Epithelial cell of esophagus (primary cell): Measurements from ENCODE around the gene TPPP3.

ENCODE experiments used
- DNase-seq: peaks from one replicate; pipeline ENCODE4 v3.0.0; 2010; ENCODE audit warnings: low read depth
- H3K4me3 ChIP-seq: 2 replicates; pipeline ENCODE4 v1.5.1; 2011; ENCODE audit warnings: mild to moderate bottlenecking, low read length, control low read depth
- TF ChIP-seq, protein P1 (sequence below): IDR thresholded peaks from 2 replicates; pipeline ENCODE4 v1.5.1; 2011; ENCODE audit warnings: low read depth, mild to moderate bottlenecking, low read length, control low read depth, inconsistent platforms; ENCODE audit not compliant: insufficient read depth; ENCODE audit errors: missing control alignments

TPPP3 gene

DNA sequence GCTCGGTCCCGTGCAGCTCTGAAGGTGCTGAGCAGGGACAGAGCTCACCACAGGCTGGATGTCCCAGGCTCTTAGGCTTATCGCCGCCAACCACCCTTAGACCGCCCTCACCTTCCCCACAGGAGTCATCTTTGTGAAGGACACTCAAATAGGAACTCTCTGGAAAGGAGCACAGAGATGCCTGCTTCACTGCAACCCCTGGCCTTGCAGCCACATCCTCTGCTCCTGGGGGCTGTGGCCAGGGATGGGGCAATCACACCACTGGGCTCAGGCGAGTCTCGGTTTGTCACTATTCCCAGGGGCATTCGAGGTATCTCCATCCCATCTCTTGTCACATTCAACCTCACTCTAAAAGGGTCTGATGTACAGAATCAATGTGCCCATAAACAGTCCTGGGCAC is 12.0 kb upstream of the TPPP3 start:
- TF ChIP-seq, protein P1, sequence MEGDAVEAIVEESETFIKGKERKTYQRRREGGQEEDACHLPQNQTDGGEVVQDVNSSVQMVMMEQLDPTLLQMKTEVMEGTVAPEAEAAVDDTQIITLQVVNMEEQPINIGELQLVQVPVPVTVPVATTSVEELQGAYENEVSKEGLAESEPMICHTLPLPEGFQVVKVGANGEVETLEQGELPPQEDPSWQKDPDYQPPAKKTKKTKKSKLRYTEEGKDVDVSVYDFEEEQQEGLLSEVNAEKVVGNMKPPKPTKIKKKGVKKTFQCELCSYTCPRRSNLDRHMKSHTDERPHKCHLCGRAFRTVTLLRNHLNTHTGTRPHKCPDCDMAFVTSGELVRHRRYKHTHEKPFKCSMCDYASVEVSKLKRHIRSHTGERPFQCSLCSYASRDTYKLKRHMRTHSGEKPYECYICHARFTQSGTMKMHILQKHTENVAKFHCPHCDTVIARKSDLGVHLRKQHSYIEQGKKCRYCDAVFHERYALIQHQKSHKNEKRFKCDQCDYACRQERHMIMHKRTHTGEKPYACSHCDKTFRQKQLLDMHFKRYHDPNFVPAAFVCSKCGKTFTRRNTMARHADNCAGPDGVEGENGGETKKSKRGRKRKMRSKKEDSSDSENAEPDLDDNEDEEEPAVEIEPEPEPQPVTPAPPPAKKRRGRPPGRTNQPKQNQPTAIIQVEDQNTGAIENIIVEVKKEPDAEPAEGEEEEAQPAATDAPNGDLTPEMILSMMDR, result no peak
- no peak overlapping the region for H3K4me3 ChIP-seq
- no peak for DNase-seq

DNA sequence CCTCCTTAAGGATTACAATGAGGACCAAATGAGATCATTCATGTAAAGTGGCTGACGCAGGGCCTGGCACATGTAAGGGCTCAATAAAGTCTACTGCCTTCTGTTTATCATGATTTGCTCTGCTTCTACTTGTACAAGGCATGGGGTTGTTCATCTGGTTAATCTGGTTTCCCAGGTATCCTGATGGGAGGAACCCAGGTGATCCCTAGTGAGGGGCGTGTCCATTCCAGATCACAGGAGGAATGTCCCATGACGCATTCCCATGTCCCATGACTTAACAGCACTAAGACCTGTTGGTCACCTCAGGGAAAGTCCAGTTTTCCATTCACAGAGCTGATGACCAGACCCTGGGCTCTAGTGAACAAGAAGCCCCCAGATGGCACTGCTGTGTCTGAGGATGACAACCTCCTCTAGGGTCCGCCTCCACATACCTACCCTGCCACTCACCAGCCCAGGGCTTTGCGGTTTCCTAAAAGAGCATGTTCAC is 11.5 kb upstream of the TPPP3 start:
- TF ChIP-seq, protein P1, result no peak
- H3K4me3 ChIP-seq, result no peak overlapping the region
- peak; percentile 100 for DNase-seq

DNA sequence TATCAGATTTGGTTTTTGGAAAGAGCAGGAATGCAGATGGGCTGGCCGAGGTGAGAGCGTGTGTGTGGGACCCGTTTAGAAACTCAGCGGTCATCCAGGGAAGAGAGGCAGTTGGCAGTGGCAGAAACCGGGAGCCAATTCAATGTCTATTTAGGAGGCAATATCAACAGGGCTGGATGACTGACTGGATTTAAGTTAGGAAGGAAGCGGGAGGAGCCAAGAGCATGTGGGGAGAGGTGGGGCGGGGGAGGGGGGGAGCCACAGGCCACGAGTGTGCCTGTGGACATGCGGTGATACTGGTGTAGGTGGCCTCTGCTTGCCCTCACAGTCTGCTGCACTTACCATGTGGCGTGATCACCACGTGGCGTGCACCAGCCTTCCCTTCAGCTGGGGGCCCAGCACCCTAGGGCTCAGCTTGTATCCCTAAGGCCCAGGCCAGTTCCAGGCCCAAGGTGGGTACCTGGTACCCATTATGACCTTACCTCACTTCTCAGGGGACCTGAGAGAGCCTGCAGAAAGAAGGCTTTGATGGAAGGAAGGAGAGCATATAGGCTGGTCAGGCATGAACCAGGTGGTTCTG is 10.8 kb upstream of the TPPP3 start:
- peak; percentile 30 for DNase-seq
- TF ChIP-seq, protein P1, result no peak
- H3K4me3 ChIP-seq, result no peak overlapping the region

DNA sequence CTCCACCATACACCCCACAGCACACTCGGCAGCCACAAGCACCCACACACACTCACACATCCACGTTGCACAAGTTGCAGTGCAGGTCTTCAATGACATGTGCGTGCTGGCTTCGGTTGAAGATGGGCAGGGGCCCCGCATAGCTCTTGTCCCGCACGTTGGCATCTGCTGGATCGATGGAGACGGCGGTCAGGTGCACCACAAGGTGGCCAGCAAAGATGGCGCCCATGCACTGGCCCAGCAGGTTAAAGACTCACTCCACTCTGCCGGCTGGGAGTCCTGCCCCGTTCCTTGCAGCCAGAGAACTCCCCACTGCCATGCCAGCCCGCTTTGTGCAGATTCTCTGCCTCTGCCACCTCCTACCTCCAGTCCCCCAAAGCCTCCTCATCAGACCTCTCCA is 7.6 kb upstream of the TPPP3 start:
- no peak overlapping the region for H3K4me3 ChIP-seq
- no peak for DNase-seq
- TF ChIP-seq, protein P1, result no peak

DNA sequence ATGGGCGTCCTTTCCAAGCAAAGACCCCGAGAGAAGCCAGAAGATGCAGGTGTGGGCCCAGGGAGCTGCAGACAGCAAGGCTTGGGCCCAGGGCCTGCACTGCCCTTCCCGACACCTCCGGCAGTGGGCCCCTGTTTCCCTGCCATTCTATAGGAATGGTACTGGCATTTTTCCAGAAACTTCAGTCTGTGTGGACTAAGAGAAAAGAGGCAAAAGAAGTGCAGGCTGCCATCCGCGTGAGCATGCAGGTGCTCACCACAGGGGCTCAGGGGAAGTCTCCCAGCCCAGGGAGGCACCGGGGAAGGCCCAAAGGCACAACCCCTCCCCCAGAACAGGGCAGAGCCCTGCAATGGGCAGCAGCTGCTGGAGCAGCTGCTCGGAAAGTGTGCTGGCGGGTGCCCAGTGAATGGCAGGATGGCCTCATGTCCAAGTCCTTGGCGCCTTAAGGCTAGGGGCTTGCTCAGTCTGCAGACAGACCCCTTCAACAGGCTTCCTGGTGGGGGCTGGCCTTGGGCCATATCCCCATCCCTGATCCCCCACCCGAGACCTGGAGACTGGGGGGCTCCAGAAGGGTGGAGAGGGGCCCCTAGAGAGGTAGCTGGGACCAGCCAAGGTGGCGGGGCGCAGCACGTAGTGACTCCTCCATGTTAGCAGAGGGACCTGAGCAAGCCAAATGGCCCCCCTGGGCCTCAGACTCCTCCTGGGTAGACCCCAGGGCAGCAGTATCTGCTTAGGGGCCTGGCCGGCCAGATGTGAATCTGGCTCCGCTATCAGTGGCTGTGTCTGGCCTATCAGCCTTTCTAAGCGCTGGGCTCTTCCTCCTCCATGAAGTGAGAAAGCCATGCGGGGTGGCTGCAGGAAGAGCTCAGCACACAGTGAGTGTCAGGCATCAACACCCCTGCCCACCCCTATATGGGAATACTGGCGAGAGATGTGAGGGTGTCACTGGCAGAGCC is 6.7 kb upstream of the TPPP3 start:
- TF ChIP-seq, protein P1, result no peak
- no peak for DNase-seq
- no peak overlapping the region for H3K4me3 ChIP-seq

DNA sequence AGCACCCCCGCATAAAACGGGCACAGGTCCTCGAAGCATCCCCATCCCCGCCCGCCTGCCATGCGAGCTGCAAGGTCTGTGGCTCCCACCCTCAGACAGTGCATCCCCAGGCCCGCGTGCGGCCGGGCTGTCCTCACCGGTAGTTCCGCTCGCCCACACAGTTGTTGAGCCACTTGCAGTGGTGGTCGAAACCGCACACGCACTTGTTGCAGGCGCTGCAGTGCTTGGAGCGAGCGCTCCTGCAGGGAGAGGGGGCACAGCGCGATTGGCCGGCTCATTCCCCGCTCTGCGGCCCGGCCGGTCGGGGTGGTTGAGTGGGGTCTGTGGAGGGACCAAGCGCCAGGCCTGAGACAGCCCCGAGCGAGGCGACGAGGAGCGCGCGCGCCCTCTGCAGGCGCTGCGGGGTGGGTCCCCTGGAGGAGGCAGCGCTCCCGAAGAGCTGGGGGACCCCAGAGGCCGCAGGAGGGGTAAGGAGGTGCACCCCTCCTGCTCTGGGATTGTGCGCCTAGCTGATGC is 6.0 kb upstream of the TPPP3 start:
- DNase-seq, result peak; percentile 36
- TF ChIP-seq, protein P1, result peak; percentile 56

More for the DNA sequence above, 6.0 kb upstream of the TPPP3 start:
- H3K4me3 ChIP-seq, result no peak overlapping the region
